Stimulated activated CD4-positive, alpha-beta T cell treated with anti-CD3 and anti-CD28 coated beads, Interleukin-1b, Interleukin-23, amount 100 ng/mL, for 48 hours (primary cell): ENCODE measurements around the gene MCUR1.
A peak's percentile ranks its signal among the peaks of the same experiment; 100 is the strongest.
"Not testable (repeated sequence)": the region's sequence is repeated elsewhere in the genome, so short reads cannot be mapped to it uniquely, and the experiment has no call there.

Experiments used
- DNase-seq: peaks from one replicate; pipeline ENCODE4 v3.0.0-alpha.2; 2020

The MCUR1 gene

GRCh38 chr6:13827032-13827431, 12.7 kb upstream of the MCUR1 start:
- DNase-seq: no peak

- DNase-seq: no peak
These were observed 11.5 kb upstream of the MCUR1 start for GRCh38 chr6:13825871-13826270.

- no peak for DNase-seq
These were observed 4.0 kb upstream of the MCUR1 start for GRCh38 chr6:13818341-13818740.

GRCh38 chr6:13814938-13815575, 700 bp upstream of the MCUR1 start:
- DNase-seq: no peak

GRCh38 chr6:13813621-13814175, 659 bp downstream of the MCUR1 start:
- DNase-seq: no peak

GRCh38 chr6:13813026-13813425, 1.3 kb downstream of the MCUR1 start:
- no peak for DNase-seq

GRCh38 chr6:13812359-13812642, 2.1 kb downstream of the MCUR1 start:
- DNase-seq: no peak

- DNase-seq: no peak
These were observed 2.6 kb downstream of the MCUR1 start for GRCh38 chr6:13811627-13812358.

- no peak for DNase-seq
These were observed 3.5 kb downstream of the MCUR1 start for GRCh38 chr6:13810688-13811446.

GRCh38 chr6:13808801-13809200, 5.6 kb downstream of the MCUR1 start:
- DNase-seq: no peak

GRCh38 chr6:13807696-13808095, 6.7 kb downstream of the MCUR1 start:
- DNase-seq: no peak

GRCh38 chr6:13803581-13803980, 10.8 kb downstream of the MCUR1 start:
- no peak for DNase-seq

- no peak for DNase-seq
These were observed 13.7 kb downstream of the MCUR1 start for GRCh38 chr6:13800615-13801014.

- DNase-seq: no peak
These were observed 17.6 kb downstream of the MCUR1 start for GRCh38 chr6:13796781-13797180.

GRCh38 chr6:13795041-13795750, 19.2 kb downstream of the MCUR1 start:
- DNase-seq: peak; percentile 85

- no peak for DNase-seq
These were observed 20.2 kb downstream of the MCUR1 start for GRCh38 chr6:13794184-13794583.

GRCh38 chr6:13789746-13790145, 24.6 kb downstream of the MCUR1 start:
- no peak for DNase-seq

GRCh38 chr6:13788820-13789219, 25.5 kb downstream of the MCUR1 start:
- DNase-seq: peak; percentile 32

- peak; percentile 48 for DNase-seq
These were observed 27.2 kb downstream of the MCUR1 start for GRCh38 chr6:13787137-13787536.

- not testable (repeated sequence) for DNase-seq
These were observed 34.2 kb downstream of the MCUR1 start for GRCh38 chr6:13780162-13780561.

GRCh38 chr6:13778028-13778427, 36.3 kb downstream of the MCUR1 start:
- no peak for DNase-seq

- DNase-seq: no peak
These were observed 37.8 kb downstream of the MCUR1 start for GRCh38 chr6:13776602-13777001.

- not testable (repeated sequence) for DNase-seq
These were observed 38.9 kb downstream of the MCUR1 start for GRCh38 chr6:13775466-13775865.
